ENCODE results near the gene SEPTIN8. TPM values are rescaled to one million over a fixed set of nuclear protein-coding genes. Genes with fewer than 3 reads are reported as not detected.
A peak's percentile ranks its signal among the peaks of the same experiment; 100 is the strongest.

The SEPTIN8 gene
- total RNA-seq, 1 experiment from 2014 or later = 38.2 TPM

DNA sequence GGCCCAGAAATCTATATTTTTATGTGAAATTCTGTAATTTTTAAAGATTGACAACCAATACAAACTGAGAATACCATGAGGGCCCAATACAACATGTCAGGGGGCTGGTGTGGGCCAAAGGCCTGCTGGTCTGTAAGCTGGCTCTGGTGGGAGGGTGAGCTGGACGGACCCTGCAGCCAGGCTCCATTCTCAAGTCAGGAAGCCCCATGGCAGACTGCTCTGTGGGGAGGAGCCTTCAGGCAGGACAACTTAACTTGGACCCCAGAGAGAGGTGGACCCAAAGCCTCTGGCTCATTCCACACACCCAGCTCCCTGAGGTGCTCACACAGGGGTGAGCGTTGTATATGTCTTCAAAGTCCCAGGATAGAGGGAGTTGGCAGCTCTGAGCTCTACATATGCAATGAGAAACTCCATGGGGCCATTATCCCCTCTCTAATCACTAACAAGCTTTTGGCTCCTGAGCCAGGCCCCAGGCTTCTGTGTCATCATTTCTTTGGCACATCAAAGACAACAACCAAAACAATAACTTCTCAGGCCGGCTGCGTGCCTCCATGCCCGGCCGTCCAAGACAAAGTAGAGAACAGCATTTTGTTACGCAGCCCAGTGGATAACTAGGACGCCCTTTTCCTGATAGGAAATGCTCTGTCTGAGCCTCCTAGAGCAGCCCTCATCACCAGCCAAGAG, 6.4 kb downstream of the SEPTIN8 start:
- Histone ChIP-seq H3K4ac (ENCODE audit: low read depth, low read length) (no peak overlapping the region), H2BK15ac (ENCODE audit: low read depth, low read length) (no peak overlapping the region), H3K23ac (ENCODE audit: insufficient read length, low read depth, low read length) (no peak overlapping the region), H2BK120ac (ENCODE audit: low read depth, low read length, poor library complexity, severe bottlenecking) (no peak overlapping the region), H4K5ac (ENCODE audit: insufficient read length, low read depth, low read length) (no peak overlapping the region), H3K27ac (ENCODE audit: insufficient read length, low read depth, low read length) (no peak overlapping the region), H3K79me2 (ENCODE audit: insufficient read depth, low read length) (peaks cover 2% of the 10 kb centered on the region; the same call in 1 of the 2 replicates), H2AFZ (ENCODE audit: low read length) (no peak overlapping the region), H4K91ac (ENCODE audit: insufficient read length, low read depth, low read length) (no peak overlapping the region), H3K14ac (ENCODE audit: insufficient read depth, low read length) (no peak overlapping the region; the same call in 1 of the 2 replicates), H3K4me1 (ENCODE audit: insufficient read depth, low read length) (peaks cover 5% of the 10 kb centered on the region; the same call in 1 of the 2 replicates), H3K79me1 (ENCODE audit: insufficient read depth, low read depth, low read length, poor library complexity, severe bottlenecking) (peaks cover 2% of the 10 kb centered on the region), H2AK5ac (ENCODE audit: insufficient read length, low read length) (no peak overlapping the region), H2BK5ac (ENCODE audit: insufficient read length, low read length) (no peak overlapping the region), H3K4me2 (ENCODE audit: insufficient read depth, insufficient read length, low read length) (no peak overlapping the region), H3K18ac (ENCODE audit: insufficient read length, low read depth, low read length) (no peak overlapping the region), H4K8ac (replicated peaks; ENCODE audit: insufficient read length, low read depth, low read length) (no peak overlapping the region), H3K9ac (ENCODE audit: extremely low read depth, insufficient read length, low read length) (no peak overlapping the region), H3K23me2 (ENCODE audit: insufficient read length, low read depth, low read length, poor library complexity, severe bottlenecking) (no peaks in the 10 kb centered on the region), H2BK20ac (ENCODE audit: low read depth, low read length, poor library complexity, severe bottlenecking) (no peak overlapping the region), H4K20me1 (ENCODE audit: control insufficient read depth, insufficient read depth, insufficient read length) (no peaks in the 10 kb centered on the region), H2BK12ac (ENCODE audit: insufficient read length, low read depth, low read length) (no peak overlapping the region), H3K9me3 (ENCODE audit: control insufficient read depth, low read depth, low read length) (no peaks in the 10 kb centered on the region), H3T11ph (ENCODE audit: low read length) (no peak overlapping the region), H3K56ac (ENCODE audit: insufficient read length, low read depth, low read length) (no peak overlapping the region), H3K27me3 (ENCODE audit: insufficient read depth, low read length) (no peaks in the 10 kb centered on the region; the same call in 1 of the 2 replicates)
- peak overlapping the region; percentile 15 to 89 (median 69); a peak in 3 of 7 replicates for H3K27ac Mint-ChIP-seq
- H3K27me3 Mint-ChIP-seq (ENCODE audit: low read depth) = peaks cover 34% of the 10 kb centered on the region
- H3K36me3 Mint-ChIP-seq (ENCODE audit: insufficient read depth in 1 of 3, low read depth in 3 of 3) = no peaks in the 10 kb centered on the region; a peak in 1 of 7 replicates
- DNase-seq = no peak
- no CpG with 5 or more reads among the region's 8 CpGs for WGBS (ENCODE audit: extremely low coverage, insufficient read length, low lambda C conversion rate)
- peak overlapping the region in 1 of 2 experiments; percentile 42; a peak in 1 of 5 replicates for H3K4me3 Mint-ChIP-seq
- TF ChIP-seq, protein P1, sequence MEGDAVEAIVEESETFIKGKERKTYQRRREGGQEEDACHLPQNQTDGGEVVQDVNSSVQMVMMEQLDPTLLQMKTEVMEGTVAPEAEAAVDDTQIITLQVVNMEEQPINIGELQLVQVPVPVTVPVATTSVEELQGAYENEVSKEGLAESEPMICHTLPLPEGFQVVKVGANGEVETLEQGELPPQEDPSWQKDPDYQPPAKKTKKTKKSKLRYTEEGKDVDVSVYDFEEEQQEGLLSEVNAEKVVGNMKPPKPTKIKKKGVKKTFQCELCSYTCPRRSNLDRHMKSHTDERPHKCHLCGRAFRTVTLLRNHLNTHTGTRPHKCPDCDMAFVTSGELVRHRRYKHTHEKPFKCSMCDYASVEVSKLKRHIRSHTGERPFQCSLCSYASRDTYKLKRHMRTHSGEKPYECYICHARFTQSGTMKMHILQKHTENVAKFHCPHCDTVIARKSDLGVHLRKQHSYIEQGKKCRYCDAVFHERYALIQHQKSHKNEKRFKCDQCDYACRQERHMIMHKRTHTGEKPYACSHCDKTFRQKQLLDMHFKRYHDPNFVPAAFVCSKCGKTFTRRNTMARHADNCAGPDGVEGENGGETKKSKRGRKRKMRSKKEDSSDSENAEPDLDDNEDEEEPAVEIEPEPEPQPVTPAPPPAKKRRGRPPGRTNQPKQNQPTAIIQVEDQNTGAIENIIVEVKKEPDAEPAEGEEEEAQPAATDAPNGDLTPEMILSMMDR (conservative IDR thresholded peaks at IDR 0.05) = no peak
- H3K9me3 Mint-ChIP-seq = no peaks in the 10 kb centered on the region
- peaks cover 23 to 26% of the 10 kb centered on the region in 2 experiments for H3K4me1 Mint-ChIP-seq

All from H9 (cell line).